Measurements from ENCODE around the gene FOXN3.
A peak's percentile ranks its signal among the peaks of the same experiment; 100 is the strongest.

FOXN3 gene

DNA sequence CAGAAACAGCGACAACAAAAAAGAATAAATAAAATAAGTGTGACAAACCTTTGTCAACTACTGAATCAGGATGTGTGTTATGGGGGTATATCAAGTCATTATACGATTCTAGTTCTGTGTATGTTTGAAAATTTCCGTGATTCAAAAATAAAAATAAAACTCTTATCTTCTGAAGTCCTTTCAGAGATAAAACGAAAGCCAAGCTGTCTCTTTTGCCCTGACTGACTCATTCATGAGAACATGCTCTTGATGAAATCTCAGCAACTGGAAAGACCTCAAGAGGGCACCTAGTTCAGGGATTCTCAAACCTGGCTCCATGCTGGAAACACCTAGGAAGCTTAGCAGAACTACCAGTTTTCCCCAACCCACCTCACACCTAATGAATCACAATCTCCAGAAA lies 9.2 kb downstream of the FOXN3 start:
- peaks cover 40 to 63% of the 10 kb centered on the region in 2 donors for H3K4me1 Mint-ChIP-seq
- ATAC-seq (replicated peaks) (no peak), DNase-seq (no peak)
- H3K4me3 Mint-ChIP-seq: no peak overlapping the region
- peaks cover 52 to 90% of the 10 kb centered on the region in 2 donors for H3K36me3 Mint-ChIP-seq
- no peaks in the 10 kb centered on the region for H3K27me3 Mint-ChIP-seq
- H3K27ac Mint-ChIP-seq: peak overlapping the region; percentile 81
- H3K9me3 Mint-ChIP-seq: no peaks in the 10 kb centered on the region

DNA sequence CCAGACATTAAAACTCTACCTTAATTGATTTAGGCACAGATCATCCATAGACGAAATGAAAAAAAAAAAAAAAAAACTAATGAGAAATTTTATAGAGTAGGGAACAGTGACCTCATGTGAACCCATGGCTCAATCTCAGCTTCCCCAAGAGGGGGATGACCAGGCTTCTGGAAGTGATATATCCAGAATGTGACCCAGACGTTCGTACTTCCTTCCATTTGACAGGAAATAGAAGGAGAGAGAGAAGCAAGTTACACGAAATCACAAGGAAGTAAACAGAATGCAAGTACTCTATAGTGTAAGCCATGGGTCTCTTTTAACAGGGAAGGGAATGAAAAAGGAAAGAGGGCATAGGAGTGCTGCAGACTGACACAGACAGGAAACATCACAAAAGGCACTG lies 10.1 kb downstream of the FOXN3 start:
- H3K4me3 Mint-ChIP-seq: no peak overlapping the region
- H3K4me1 Mint-ChIP-seq: peaks cover 45 to 63% of the 10 kb centered on the region in 2 donors

DNA sequence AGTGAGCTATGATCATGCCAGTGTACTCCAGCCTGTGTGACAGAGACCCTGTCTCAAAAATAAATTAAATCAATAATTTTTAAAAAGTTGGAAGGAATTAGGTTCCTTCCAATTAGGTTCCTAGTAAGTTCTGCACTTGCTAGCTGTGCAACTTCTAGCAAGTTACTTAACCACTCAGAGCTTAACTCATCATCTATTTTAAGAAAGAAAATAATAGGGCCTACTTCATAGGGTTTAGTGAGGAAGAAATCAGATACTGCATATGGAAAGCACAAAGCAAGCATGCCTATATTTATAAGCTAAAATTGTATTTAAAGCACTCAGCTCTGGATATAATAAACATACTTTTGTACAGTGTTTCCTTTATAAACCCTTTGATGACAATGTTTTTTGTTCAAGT lies 10.7 kb downstream of the FOXN3 start:
- peaks cover 51 to 68% of the 10 kb centered on the region in 2 donors for H3K4me1 Mint-ChIP-seq
- no peaks in the 10 kb centered on the region for H3K27me3 Mint-ChIP-seq
- H3K4me3 Mint-ChIP-seq: no peak overlapping the region
- DNase-seq (no peak), ATAC-seq (replicated peaks) (no peak)
- peaks cover 0 to 2% of the 10 kb centered on the region in 2 donors for H3K9me3 Mint-ChIP-seq
- H3K27ac Mint-ChIP-seq: no peak overlapping the region
- peaks cover 53 to 92% of the 10 kb centered on the region in 2 donors for H3K36me3 Mint-ChIP-seq

More for the DNA sequence above, 10.1 kb downstream of the FOXN3 start:
- Mint-ChIP-seq H3K27ac (no peak overlapping the region), H3K36me3 (peaks cover 52 to 90% of the 10 kb centered on the region in 2 donors), H3K27me3 (no peaks in the 10 kb centered on the region), H3K9me3 (peaks cover 0 to 2% of the 10 kb centered on the region in 2 donors)
- ATAC-seq (replicated peaks) (no peak), DNase-seq (no peak)

DNA sequence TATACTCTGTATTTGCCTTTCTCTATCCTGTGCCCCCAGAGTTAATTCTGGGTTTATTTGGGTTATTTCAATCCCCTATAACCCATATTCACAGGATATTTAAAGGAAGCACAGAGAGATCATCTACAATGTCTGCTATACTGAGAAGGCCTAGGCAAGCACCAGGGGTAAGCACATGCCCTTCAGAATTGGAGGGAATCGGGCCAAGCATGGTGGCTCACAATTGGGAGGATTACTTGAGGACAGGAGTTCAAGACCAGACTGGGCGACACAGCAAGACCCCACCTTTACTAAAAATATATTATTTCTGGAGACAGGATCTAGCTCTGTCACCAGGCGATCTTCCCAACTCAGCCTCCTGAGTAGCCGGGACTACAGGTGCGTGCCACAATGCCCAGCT lies 11.3 kb downstream of the FOXN3 start:
- Mint-ChIP-seq H3K27ac (no peak overlapping the region), H3K4me1 (peaks cover 51 to 70% of the 10 kb centered on the region in 2 donors), H3K9me3 (peaks cover 0 to 2% of the 10 kb centered on the region in 2 donors), H3K36me3 (peaks cover 58 to 91% of the 10 kb centered on the region in 2 donors), H3K27me3 (no peaks in the 10 kb centered on the region), H3K4me3 (no peak overlapping the region)
- DNase-seq: no peak
- ATAC-seq (replicated peaks): no peak

DNA sequence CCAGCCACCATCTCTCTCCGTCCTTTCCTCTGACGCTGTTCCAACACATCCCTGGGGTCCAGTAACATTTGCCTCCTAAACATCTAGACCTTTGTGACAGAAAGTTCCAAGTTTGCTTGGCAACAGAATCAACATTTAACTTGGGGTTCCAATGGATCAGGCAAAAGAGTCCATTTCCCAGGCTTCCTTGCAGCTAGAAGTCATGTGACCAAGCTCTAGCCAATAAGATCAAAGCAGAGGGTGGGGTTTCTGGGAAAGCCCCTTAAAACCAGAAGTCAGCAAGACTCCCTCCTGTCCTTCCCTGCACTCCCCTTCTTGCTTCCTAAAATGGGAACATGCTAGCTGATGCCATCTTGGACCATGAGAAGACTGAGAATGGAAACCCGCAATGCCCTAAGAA lies 14.7 kb downstream of the FOXN3 start:
- Mint-ChIP-seq H3K4me1 (peaks cover 62 to 76% of the 10 kb centered on the region in 2 donors), H3K27ac (peak overlapping the region; percentile 2), H3K36me3 (peaks cover 56 to 86% of the 10 kb centered on the region in 2 donors), H3K27me3 (no peaks in the 10 kb centered on the region), H3K4me3 (no peak overlapping the region), H3K9me3 (peaks cover 0 to 2% of the 10 kb centered on the region in 2 donors)
- ATAC-seq (replicated peaks) (no peak), DNase-seq (no peak)

DNA sequence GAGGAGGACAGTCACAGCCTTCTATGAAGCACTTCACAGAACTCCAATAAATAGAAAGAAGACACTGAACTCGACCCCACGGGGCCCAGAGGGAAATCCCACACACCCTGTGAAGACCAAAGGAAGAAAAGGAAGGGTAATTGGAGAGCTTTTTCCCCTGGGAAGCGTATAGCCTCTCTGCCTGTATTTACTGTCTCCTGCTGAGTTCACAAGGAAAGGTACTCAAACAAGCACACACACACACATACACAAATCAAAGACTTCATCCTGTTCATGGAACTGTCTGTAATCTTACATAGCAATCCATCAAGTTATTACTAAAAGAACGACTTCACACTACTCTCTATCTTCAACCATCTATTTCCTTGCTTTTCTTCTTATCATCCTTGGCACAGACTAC lies 15.3 kb downstream of the FOXN3 start:
- no peak overlapping the region for H3K4me3 Mint-ChIP-seq
- no peak for ATAC-seq (replicated peaks)
- peak overlapping the region; percentile 39 for H3K27ac Mint-ChIP-seq
- peaks cover 55 to 84% of the 10 kb centered on the region in 2 donors for H3K36me3 Mint-ChIP-seq
- H3K9me3 Mint-ChIP-seq: peaks cover 0 to 2% of the 10 kb centered on the region in 2 donors
- peaks cover 62 to 72% of the 10 kb centered on the region in 2 donors for H3K4me1 Mint-ChIP-seq
- H3K27me3 Mint-ChIP-seq: no peaks in the 10 kb centered on the region
- no peak for DNase-seq

DNA sequence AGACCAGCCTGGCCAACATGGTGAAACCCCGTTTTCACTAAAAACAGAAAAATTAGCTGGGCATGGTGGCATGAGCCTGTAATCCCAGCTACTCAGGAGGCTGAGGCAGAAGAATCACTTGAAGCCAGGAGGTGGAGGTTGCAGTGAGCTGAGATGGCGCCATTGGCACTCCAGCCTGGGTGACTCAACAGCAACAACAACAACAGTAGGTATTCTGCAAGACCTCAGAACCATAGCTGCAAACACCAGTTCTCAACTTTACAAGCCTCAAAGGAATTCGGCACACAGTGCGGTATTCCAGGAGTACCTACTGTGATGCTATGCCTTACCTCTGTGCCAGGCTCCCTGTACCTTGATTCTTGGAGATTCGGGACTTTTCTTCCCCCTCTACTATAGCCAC lies 15.8 kb downstream of the FOXN3 start:
- Mint-ChIP-seq H3K4me1 (peaks cover 63 to 73% of the 10 kb centered on the region in 2 donors), H3K4me3 (no peak overlapping the region), H3K9me3 (peaks cover 0 to 2% of the 10 kb centered on the region in 2 donors), H3K27ac (peak overlapping the region; percentile 39), H3K36me3 (peaks cover 55 to 83% of the 10 kb centered on the region in 2 donors), H3K27me3 (no peaks in the 10 kb centered on the region)
- ATAC-seq (replicated peaks) (no peak), DNase-seq (no peak)

DNA sequence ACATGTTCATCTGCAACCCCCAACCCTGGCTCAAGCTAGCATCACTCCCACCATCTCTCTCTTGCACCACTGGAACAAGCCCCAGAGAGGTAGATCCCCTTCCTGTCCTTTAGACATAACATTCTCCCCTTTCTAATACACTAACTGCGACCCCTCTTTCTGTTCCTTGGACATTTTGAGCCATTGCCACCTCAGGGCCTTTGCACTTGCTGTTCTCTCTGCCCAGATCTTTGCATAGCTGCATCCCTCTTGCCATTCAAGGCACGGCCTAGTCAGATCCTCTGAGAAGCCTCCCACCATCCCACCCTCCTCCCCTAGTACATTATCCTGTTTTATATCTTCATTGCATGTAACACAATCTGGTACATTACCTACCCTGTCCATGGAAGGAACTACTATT lies 16.5 kb downstream of the FOXN3 start:
- no peak for DNase-seq
- Mint-ChIP-seq H3K27me3 (no peaks in the 10 kb centered on the region), H3K4me1 (peaks cover 68 to 80% of the 10 kb centered on the region in 2 donors), H3K4me3 (peak overlapping the region in 1 of 2 donors; percentile 17), H3K27ac (peak overlapping the region; percentile 43), H3K9me3 (peaks cover 0 to 2% of the 10 kb centered on the region in 2 donors), H3K36me3 (peaks cover 54 to 84% of the 10 kb centered on the region in 2 donors)
- ATAC-seq (replicated peaks): no peak

DNA sequence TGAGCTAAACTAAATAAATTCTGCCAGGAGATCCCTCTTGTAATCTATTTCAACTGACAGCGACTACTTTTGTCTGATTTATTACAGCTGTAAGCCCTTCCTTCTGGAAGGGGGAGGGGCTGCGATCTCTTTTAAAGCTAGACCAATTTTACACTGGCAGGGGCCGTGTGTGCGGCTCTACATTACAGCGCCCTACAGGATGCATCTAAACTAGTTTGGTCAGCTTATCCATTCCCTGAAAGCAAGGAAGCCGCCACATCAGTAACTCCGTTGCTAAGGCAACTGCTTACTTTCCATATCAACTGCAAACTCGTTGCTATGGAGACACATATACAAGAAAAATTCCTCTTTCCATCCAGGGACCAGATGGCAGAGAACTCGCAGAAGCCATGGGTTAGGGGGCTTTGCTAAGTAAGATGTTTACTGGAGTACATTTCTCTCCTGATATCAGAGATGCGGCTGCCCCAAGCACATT lies 17.4 kb downstream of the FOXN3 start:
- ATAC-seq (replicated peaks) (peak in 1 of 2 donors; percentile 38), DNase-seq (no peak)
- Mint-ChIP-seq H3K36me3 (peaks cover 48 to 76% of the 10 kb centered on the region in 2 donors), H3K4me3 (no peak overlapping the region), H3K27ac (peak overlapping the region; percentile 56), H3K9me3 (peaks cover 0 to 2% of the 10 kb centered on the region in 2 donors), H3K4me1 (peaks cover 70 to 83% of the 10 kb centered on the region in 2 donors), H3K27me3 (no peaks in the 10 kb centered on the region)

DNA sequence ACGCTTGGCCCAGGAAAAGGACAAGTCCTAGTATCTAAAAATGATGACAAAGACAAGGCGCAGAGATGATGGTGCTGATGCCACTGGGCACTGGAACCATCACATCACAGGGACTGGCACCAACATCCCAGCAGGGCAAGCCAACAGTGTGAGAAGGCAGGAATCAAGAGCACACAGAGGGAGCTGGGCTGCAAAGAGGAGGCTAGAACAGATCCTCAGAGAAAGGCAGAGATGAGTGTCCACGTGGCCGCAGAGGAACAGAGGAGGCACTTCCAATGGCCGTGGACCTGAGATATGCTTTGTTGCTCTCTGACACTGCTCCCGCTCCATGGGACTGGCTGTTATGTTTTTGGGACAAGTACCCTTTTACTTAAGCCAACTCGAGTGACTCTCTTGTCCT lies 17.9 kb downstream of the FOXN3 start:
- ATAC-seq (replicated peaks) (no peak), DNase-seq (no peak)
- Mint-ChIP-seq H3K4me1 (peaks cover 74 to 87% of the 10 kb centered on the region in 2 donors), H3K4me3 (no peak overlapping the region), H3K9me3 (peaks cover 0 to 2% of the 10 kb centered on the region in 2 donors), H3K27me3 (no peaks in the 10 kb centered on the region), H3K27ac (peak overlapping the region; percentile 77), H3K36me3 (peaks cover 49 to 77% of the 10 kb centered on the region in 2 donors)

DNA sequence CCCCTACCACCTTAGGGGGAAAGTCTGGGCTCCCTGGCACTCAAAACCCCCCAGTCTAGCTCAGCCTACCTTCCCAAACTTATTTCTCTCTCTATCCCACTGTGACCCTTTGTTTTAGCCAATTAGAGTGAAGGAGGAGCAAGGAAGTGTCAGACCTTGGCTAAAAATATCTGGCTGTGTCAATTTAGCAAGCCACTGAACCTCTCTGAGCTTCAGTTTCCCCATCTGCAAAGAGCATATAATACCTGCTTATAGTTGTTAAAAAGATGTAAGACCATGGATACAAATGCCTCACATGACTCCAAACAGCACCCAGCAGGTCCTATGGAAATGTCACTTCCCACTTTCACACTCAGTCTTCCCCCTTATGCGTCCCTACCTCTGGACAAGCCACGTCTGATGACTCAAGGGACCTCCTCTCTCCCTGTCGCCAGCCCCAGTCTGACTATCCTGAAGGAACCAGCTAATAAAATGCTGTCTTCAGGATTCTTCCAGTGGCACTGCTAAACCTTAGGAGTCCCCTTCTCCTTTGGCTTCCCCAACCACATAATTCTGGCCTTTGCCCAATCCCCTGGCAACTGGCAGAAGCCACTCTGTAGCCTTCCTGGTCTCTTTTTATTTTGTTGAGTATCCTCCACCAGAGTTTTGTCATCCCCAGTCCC lies 19.3 kb downstream of the FOXN3 start:
- DNase-seq (no peak), ATAC-seq (replicated peaks) (peak in 1 of 2 donors; percentile 64)
- H3K27me3 Mint-ChIP-seq: no peaks in the 10 kb centered on the region
- H3K4me3 Mint-ChIP-seq: peak overlapping the region in 1 of 2 donors; percentile 74
- peak overlapping the region; percentile 91 for H3K27ac Mint-ChIP-seq
- peaks cover 0 to 2% of the 10 kb centered on the region in 2 donors for H3K9me3 Mint-ChIP-seq
- H3K4me1 Mint-ChIP-seq: peaks cover 75 to 91% of the 10 kb centered on the region in 2 donors
- H3K36me3 Mint-ChIP-seq: peaks cover 48 to 74% of the 10 kb centered on the region in 2 donors

DNA sequence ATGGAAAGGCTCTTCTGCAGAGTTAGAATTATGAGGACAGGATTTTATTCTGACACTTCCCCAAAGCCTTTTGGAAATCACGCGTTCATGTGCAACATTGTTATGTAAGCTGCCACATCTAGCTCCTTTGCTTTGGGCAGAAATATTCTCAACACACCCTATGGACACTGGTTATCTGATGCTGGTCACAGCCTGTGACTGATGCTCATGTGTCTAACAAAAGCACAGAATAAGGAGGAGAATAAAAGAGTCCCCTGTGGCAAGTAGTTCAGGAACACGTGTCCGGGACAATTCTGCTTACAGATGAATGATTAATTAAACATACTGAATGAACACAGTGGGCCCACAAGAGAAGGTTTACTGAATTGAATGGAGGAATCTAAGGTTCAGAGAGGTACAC lies 22.1 kb downstream of the FOXN3 start:
- Mint-ChIP-seq H3K27ac (no peak overlapping the region), H3K36me3 (peaks cover 36 to 52% of the 10 kb centered on the region in 2 donors), H3K4me3 (no peak overlapping the region), H3K27me3 (no peaks in the 10 kb centered on the region), H3K4me1 (peaks cover 57 to 86% of the 10 kb centered on the region in 2 donors), H3K9me3 (no peaks in the 10 kb centered on the region)
- ATAC-seq (replicated peaks) (no peak), DNase-seq (no peak)

DNA sequence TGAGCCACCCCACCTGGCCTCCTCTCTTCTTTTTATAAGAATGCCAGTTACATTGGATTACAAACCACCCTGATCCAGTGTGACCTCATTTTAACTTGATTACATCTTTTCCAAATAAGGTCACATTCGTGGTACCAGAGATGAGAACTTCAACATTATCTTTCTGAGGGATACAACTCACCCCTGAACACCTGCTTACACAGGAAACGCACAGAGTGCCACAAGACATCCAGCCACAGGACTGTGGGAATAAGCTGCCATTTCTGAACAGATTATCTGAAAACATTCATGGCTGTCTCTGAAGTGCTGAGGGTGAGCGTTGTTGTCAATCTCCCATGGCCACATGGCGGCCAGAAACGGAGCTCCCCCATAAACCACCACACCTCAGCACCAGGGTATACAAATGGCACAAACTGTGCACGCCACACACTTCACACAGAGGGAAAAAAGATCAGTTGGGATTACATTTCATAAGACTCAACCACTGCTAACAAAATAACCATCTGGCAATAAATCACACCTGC lies 23.7 kb downstream of the FOXN3 start:
- H3K4me1 Mint-ChIP-seq: peaks cover 56 to 84% of the 10 kb centered on the region in 2 donors
- H3K27me3 Mint-ChIP-seq: no peaks in the 10 kb centered on the region
- peaks cover 35 to 52% of the 10 kb centered on the region in 2 donors for H3K36me3 Mint-ChIP-seq
- H3K4me3 Mint-ChIP-seq: peak overlapping the region in 1 of 2 donors; percentile 40
- peak overlapping the region; percentile 86 for H3K27ac Mint-ChIP-seq
- H3K9me3 Mint-ChIP-seq: no peaks in the 10 kb centered on the region
- DNase-seq (no peak), ATAC-seq (replicated peaks) (peak in 1 of 2 donors; percentile 31)

DNA sequence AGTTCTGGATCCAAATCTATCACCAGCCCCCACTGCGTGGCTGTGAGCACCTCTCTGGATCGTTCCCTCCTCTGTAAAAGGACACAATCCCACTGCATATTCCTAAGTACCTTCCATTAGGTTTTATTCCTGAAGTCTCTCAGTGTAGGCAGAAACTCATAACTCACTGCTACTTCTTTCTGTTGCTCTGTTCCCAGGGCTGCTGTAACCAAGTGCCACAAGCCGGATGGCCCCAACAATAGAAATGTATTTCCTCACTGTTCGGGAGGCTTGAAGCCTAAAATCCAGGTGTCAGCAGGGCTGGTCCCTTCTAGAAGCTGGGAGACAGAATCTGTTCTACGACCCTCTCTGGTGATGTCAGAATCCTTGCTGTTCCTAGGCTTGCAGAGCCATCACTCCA lies 24.9 kb downstream of the FOXN3 start:
- H3K27me3 Mint-ChIP-seq: no peaks in the 10 kb centered on the region
- no peak for ATAC-seq (replicated peaks)
- no peaks in the 10 kb centered on the region for H3K9me3 Mint-ChIP-seq
- H3K4me3 Mint-ChIP-seq: no peak overlapping the region
- H3K4me1 Mint-ChIP-seq: peaks cover 52 to 84% of the 10 kb centered on the region in 2 donors
- peaks cover 34 to 54% of the 10 kb centered on the region in 2 donors for H3K36me3 Mint-ChIP-seq
- H3K27ac Mint-ChIP-seq: peak overlapping the region; percentile 86
- no peak for DNase-seq

DNA sequence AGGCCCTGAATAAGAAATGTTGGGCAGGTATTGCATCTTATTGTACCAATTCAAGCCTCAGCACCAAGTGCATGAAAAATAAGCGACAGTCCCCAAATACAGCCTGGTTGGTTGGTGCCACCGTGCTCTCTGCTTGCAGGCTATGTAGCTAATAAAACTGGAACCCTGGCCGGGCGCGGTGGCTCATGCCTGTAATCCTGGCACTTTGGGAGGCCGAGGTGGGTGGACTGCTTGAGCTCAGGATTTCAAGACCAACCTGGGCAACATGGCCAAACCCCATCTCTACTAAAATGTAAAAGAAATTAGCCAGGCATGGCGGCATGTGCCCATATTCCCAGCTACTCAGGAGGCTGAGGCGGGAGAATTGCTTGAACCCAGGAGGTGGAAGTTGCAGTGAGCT lies 25.5 kb downstream of the FOXN3 start:
- Mint-ChIP-seq H3K36me3 (peaks cover 36 to 57% of the 10 kb centered on the region in 2 donors), H3K4me3 (no peak overlapping the region), H3K27me3 (no peaks in the 10 kb centered on the region), H3K9me3 (peaks cover 0 to 2% of the 10 kb centered on the region in 2 donors), H3K27ac (no peak overlapping the region), H3K4me1 (peaks cover 53 to 90% of the 10 kb centered on the region in 2 donors)
- ATAC-seq (replicated peaks): no peak
- DNase-seq: no peak
